ENCODE data around the gene LUC7L2.
"Not testable (repeated sequence)": the region's sequence is repeated elsewhere in the genome, so short reads cannot be mapped to it uniquely, and the experiment has no call there.

Gene LUC7L2

DNA sequence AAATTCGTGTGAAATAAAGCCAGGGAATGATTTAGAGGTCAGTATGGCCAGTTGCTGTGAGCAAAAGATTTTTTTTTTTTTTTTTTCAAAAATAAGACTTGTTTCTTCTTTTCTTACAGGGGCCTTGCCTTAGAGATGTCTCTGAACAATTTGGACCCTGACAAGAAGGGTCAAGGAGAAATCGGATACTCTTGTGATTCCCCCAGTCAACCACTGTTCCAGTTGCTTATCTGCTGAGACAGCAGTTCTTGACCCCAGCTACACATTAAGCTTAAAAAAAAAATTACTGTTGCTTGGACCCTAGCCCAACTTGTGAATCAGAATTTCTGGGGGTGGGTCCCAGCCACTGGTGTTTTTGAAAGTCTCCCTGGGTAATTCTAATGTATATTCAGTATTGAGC lies 30.6 kb upstream of the LUC7L2 start:
- DNase-seq, result no peak
- no peak overlapping the region for H3K27ac ChIP-seq
- H3K36me3 ChIP-seq, result no peaks in the 10 kb centered on the region
- TF ChIP-seq, protein P1, sequence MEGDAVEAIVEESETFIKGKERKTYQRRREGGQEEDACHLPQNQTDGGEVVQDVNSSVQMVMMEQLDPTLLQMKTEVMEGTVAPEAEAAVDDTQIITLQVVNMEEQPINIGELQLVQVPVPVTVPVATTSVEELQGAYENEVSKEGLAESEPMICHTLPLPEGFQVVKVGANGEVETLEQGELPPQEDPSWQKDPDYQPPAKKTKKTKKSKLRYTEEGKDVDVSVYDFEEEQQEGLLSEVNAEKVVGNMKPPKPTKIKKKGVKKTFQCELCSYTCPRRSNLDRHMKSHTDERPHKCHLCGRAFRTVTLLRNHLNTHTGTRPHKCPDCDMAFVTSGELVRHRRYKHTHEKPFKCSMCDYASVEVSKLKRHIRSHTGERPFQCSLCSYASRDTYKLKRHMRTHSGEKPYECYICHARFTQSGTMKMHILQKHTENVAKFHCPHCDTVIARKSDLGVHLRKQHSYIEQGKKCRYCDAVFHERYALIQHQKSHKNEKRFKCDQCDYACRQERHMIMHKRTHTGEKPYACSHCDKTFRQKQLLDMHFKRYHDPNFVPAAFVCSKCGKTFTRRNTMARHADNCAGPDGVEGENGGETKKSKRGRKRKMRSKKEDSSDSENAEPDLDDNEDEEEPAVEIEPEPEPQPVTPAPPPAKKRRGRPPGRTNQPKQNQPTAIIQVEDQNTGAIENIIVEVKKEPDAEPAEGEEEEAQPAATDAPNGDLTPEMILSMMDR (IDR thresholded peaks at IDR 0.05), result no peak
- H3K4me1 ChIP-seq, result no peaks in the 10 kb centered on the region
- intact Hi-C loops (cut with DNase I; ENCODE audit: low total_unique reads), result no loop called here
- H3K9me3 ChIP-seq, result no peaks in the 10 kb centered on the region
- H3K4me3 ChIP-seq, result no peak overlapping the region
- no peaks in the 10 kb centered on the region for H3K27me3 ChIP-seq

DNA sequence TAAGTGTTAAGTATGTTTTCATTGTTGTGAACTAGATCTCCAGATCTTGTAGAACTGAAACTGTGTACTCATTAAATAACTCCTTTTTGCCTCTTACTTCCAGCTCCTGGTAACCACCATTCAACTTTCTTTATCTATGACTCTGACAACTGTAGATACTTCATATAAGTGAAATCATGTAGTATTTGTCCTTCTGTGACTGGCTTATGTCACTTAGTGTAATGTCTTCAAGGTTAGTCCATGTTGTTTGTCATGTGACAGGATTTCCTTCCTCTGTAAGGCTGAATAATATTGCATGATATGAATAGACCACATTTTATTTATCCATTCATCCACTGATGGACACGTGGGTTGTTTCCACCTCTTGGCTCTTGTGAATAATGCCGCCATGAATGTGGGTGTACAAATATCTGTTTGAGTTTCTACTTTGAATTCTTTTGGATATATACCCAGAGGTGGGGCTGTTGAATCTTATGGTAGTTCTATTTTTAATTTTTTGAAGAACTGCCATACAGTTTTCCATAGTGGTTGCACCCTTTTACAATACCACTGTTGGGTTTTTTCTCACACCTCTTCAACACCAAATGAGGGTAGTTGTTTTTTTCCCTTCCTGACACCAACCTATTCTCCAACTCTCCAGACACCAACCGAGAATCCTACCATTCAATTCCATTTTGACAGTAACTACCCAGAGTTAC lies 29.2 kb upstream of the LUC7L2 start:
- no peak for DNase-seq
- no peaks in the 10 kb centered on the region for H3K4me1 ChIP-seq
- H3K9me3 ChIP-seq, result no peaks in the 10 kb centered on the region
- H3K4me3 ChIP-seq, result no peak overlapping the region
- intact Hi-C loops (cut with DNase I; ENCODE audit: low total_unique reads), result no loop called here
- H3K27ac ChIP-seq, result no peak overlapping the region
- TF ChIP-seq, protein P1 (IDR thresholded peaks at IDR 0.05), result no peak
- no peaks in the 10 kb centered on the region for H3K27me3 ChIP-seq
- H3K36me3 ChIP-seq, result no peaks in the 10 kb centered on the region

DNA sequence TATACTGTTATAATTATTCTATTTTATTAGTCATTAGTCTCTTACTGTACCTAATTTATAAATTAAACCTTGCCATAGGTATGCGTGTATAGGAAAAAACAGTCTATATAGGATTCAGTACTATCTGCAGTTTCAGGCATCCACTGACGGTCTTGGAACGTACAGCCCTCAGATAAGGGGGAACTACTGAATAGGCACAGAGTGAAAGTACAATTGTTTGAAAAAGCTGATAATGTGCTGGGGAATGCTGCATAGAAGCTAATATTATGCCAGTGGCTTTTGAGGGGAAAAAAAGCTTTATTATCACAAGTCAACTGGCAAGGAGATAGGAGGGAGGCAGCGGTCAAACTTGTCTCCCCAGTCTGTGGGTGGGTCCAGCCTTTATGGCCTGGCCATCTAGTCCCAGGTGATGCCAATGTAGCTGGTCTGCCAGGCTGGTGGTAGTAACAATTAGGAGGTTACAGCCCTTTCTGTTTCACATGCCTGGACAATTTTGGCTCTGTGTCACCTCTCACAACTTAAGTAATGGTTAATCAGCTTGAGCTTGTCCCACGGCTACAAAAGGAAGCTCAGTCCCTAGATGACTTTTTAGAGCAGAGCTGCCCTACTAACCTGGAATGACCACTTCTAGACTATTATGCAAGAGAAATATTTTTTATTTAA lies 26.9 kb upstream of the LUC7L2 start:
- no peaks in the 10 kb centered on the region for H3K27me3 ChIP-seq
- intact Hi-C loops (cut with DNase I; ENCODE audit: low total_unique reads), result no loop called here

DNA sequence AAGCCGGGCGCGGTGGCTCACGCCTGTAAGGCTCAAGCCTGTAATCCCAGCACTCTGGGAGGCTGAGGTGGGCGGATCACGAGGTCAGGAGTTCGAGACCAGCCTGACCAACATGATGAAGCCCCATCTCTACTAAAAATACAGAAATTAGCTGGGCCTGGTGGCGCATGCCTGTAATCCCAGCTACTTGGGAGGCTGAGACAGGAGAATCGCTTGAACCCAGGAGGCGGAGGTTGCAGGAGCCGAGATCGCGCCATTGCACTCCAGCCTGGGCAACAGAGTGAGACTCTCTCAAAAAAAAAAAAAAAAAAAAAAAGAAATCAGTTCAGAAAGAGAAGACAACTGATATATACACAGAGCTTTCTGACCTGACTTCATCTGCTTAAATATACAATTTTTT lies 26.3 kb upstream of the LUC7L2 start:
- H3K36me3 ChIP-seq; H3K27ac ChIP-seq; H3K4me1 ChIP-seq; H3K27me3 ChIP-seq; H3K9me3 ChIP-seq; H3K4me3 ChIP-seq; DNase-seq; intact Hi-C loops (cut with DNase I; ENCODE audit: low total_unique reads): not testable (repeated sequence)

More for the DNA sequence above, 26.9 kb upstream of the LUC7L2 start:
- Histone ChIP-seq H3K9me3 (no peaks in the 10 kb centered on the region), H3K4me3 (no peak overlapping the region), H3K27ac (no peak overlapping the region), H3K36me3 (no peaks in the 10 kb centered on the region), H3K4me1 (no peaks in the 10 kb centered on the region)
- DNase-seq, result no peak
- TF ChIP-seq, protein P1 (IDR thresholded peaks at IDR 0.05), result no peak

DNA sequence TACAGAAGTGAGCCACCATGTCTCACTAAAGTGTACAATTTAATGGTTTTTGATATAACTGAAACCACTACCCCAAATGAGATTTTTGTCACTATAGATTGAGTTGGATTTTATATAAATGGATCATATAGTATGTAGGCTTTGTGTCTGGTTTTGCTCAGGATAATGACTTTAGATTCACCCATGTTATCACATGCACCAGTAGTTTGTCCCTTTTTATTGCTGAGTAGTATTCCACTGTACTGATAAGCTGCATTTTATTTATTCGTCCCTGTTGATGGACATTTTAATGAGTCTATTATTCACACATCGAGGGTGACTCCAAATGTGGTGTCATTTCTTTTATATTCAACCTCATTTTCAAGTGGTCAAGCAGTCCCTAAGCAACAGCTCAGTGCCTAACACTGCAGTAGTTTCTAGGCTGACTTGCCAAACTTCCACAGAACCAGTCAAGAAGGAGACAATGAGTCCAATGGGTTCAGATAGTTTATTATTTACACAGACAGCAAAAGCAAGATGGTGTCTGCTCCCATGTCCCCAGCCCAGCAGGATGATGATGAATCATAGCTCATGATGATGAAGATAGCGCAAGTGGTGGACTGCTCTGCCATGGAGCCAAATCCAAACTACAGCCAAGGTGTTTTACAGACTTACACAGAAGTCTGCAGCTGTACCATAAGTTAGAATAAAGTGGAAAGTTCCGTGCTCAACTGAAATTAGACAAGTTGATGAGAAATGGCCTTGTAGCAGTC lies 25.1 kb upstream of the LUC7L2 start:
- no peaks in the 10 kb centered on the region for H3K36me3 ChIP-seq
- no peak for DNase-seq
- H3K27me3 ChIP-seq, result no peaks in the 10 kb centered on the region
- no peaks in the 10 kb centered on the region for H3K9me3 ChIP-seq
- H3K4me3 ChIP-seq, result no peak overlapping the region
- intact Hi-C loops (cut with DNase I; ENCODE audit: low total_unique reads), result loop anchor here (5.0 kb wide), 1 partner anchor 102 kb away; the partner anchor contains the start of gene UBN2
- H3K4me1 ChIP-seq, result no peaks in the 10 kb centered on the region
- H3K27ac ChIP-seq, result no peak overlapping the region
- TF ChIP-seq, protein P1 (IDR thresholded peaks at IDR 0.05), result no peak

DNA sequence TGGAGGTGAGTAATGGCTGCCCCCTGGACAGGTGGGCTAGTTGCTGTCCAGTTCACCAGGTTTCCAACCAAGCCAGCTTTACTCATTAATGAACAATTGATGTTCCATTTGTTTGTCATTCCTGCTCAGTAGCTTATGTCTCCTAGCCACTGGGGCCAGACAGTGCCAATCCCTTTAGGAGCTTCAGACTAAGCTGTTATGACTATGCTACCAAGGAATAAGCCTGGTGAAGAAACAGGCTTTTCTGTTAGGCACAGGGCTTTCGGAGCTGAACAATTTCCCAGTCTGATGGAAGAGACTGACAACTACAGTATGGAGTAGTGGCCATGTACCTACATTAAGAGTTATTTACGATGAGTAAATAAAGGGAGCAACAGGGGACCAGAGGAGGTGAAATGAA lies 20.7 kb upstream of the LUC7L2 start:
- intact Hi-C loops (cut with DNase I; ENCODE audit: low total_unique reads), result loop anchor here (5.0 kb wide), 1 partner anchor 107 kb away; the partner anchor contains the start of gene UBN2
- no peak for DNase-seq
- no peak overlapping the region for H3K27ac ChIP-seq
- H3K4me3 ChIP-seq, result no peak overlapping the region
- H3K9me3 ChIP-seq, result peaks cover 0 to 4% (median 0%) of the 10 kb centered on the region in 3 donors
- no peaks in the 10 kb centered on the region for H3K27me3 ChIP-seq
- TF ChIP-seq, protein P1 (IDR thresholded peaks at IDR 0.05), result no peak
- no peaks in the 10 kb centered on the region for H3K36me3 ChIP-seq
- peaks cover 0 to 13% (median 12%) of the 10 kb centered on the region in 4 donors for H3K4me1 ChIP-seq
